ENCODE data around the gene FREM3. TPM values are rescaled to one million over a fixed set of nuclear protein-coding genes. Genes with fewer than 3 reads are reported as not detected.
A peak's percentile ranks its signal among the peaks of the same experiment; 100 is the strongest.

FREM3 gene
- total RNA-seq, result 1 to 10 TPM in 1 of 2 donors, under 1 TPM in 1; 0.12 to 2.3 TPM
- polyA plus RNA-seq, result under 1 TPM in 1 of 2 donors, not detected in 1; under 0.01 TPM
- long read RNA-seq, donor 1, full-length matches to known transcripts, result 1 of 1 reads
- long read RNA-seq, donor 1, partial matches to known transcripts, result 0 of 1 reads
- long read RNA-seq, donor 1, other reads (novel, unspliced or antisense), result 0 of 1 reads
- long read RNA-seq, donor 2, result 0 reads
- long read RNA-seq, donor 3, result 0 reads
- long read RNA-seq, donor 4, result 0 reads
- long read RNA-seq, donor 5, full-length matches to known transcripts, result 2 of 2 reads
- long read RNA-seq, donor 5, partial matches to known transcripts, result 0 of 2 reads
- long read RNA-seq, donor 5, other reads (novel, unspliced or antisense), result 0 of 2 reads

- Histone ChIP-seq H3K36me3 (ENCODE audit: control insufficient read depth in 4 of 4, insufficient read depth in 4 of 4, low read length in 4 of 4) (no peaks in the 10 kb centered on the region), H3K9ac (ENCODE audit: insufficient read depth in 1 of 2, low read length in 2 of 2) (no peak within 1 kb of the TSS)
Measured at GRCh38 chr4:143700416-143701352, at the start of gene FREM3. FREM3 (minus strand) TSS chr4:143700675; CDS start chr4:143700675, 0 bp downstream.

GRCh38 chr4:143745874-143746273, 45.4 kb upstream of the FREM3 start:
- ATAC-seq (ENCODE audit: insufficient read depth, low FRiP score) (no peak), DNase-seq (no peak)
- no peaks in the 10 kb centered on the region for H3K4me1 ChIP-seq (ENCODE audit: control insufficient read depth in 5 of 5, insufficient read depth in 5 of 5, low read length in 5 of 5)
- H3K36me3 ChIP-seq (ENCODE audit: control insufficient read depth in 4 of 4, insufficient read depth in 4 of 4, low read length in 4 of 4), result no peaks in the 10 kb centered on the region
- no peak overlapping the region for H3K9ac ChIP-seq (ENCODE audit: insufficient read depth in 1 of 2, low read length in 2 of 2)
- no peaks in the 10 kb centered on the region for H3K9me3 ChIP-seq (ENCODE audit: control insufficient read depth in 4 of 4, insufficient read depth in 3 of 4, low read length in 3 of 4)
- no peak overlapping the region for H3K27ac ChIP-seq (ENCODE audit: low read depth in 1 of 2, low read length in 1 of 2)
- H3K27me3 ChIP-seq (ENCODE audit: control insufficient read depth in 3 of 3, insufficient read depth in 3 of 3, low read length in 2 of 3), result no peaks in the 10 kb centered on the region
- TF ChIP-seq CTCF (IDR thresholded peaks at IDR 0.05; ENCODE audit: control extremely low read depth, extremely low read depth), result no peak
- no peak overlapping the region for H3K4me3 ChIP-seq

More at GRCh38 chr4:143700416-143701352, at the start of gene FREM3:
- H3K9me3 ChIP-seq (ENCODE audit: control insufficient read depth in 4 of 4, insufficient read depth in 3 of 4, low read length in 3 of 4), result peaks cover 0 to 15% (median 0%) of the 10 kb centered on the region in 4 donors
- peak within 1 kb of the TSS; percentile 5 for H3K4me3 ChIP-seq
- no peak for TF ChIP-seq CTCF (IDR thresholded peaks at IDR 0.05; ENCODE audit: control extremely low read depth, extremely low read depth)
- peaks cover 9 to 26% (median 21%) of the 10 kb centered on the region in 3 donors for H3K27me3 ChIP-seq (ENCODE audit: control insufficient read depth in 3 of 3, insufficient read depth in 3 of 3, low read length in 2 of 3)
- H3K4me1 ChIP-seq (ENCODE audit: control insufficient read depth in 5 of 5, insufficient read depth in 5 of 5, low read length in 5 of 5), result peaks cover 0 to 16% (median 2%) of the 10 kb centered on the region in 5 donors
- H3K27ac ChIP-seq (ENCODE audit: low read depth in 1 of 2, low read length in 1 of 2), result no peak within 1 kb of the TSS
- 1 to 3% methylated on average over 64 of the region's 64 CpGs for WGBS, 2 donors
- DNase-seq, result peak; percentile 10 to 42 (median 34)
- peak; percentile 17 for ATAC-seq (ENCODE audit: insufficient read depth, low FRiP score)

GRCh38 chr4:143743591-143743990, 43.1 kb upstream of the FREM3 start:
- no peak for TF ChIP-seq CTCF (IDR thresholded peaks at IDR 0.05; ENCODE audit: control extremely low read depth, extremely low read depth)
- WGBS, 2 donors, result 64 to 82% methylated on average over 3 of the region's 3 CpGs
- ATAC-seq (ENCODE audit: insufficient read depth, low FRiP score), result no peak

More at GRCh38 chr4:143743591-143743990, 43.1 kb upstream of the FREM3 start:
- no peaks in the 10 kb centered on the region for H3K36me3 ChIP-seq (ENCODE audit: control insufficient read depth in 4 of 4, insufficient read depth in 4 of 4, low read length in 4 of 4)
- no peak overlapping the region for H3K4me3 ChIP-seq
- no peak for DNase-seq
- no peaks in the 10 kb centered on the region for H3K9me3 ChIP-seq (ENCODE audit: control insufficient read depth in 4 of 4, insufficient read depth in 3 of 4, low read length in 3 of 4)
- no peak overlapping the region for H3K9ac ChIP-seq (ENCODE audit: insufficient read depth in 1 of 2, low read length in 2 of 2)
- no peaks in the 10 kb centered on the region for H3K27me3 ChIP-seq (ENCODE audit: control insufficient read depth in 3 of 3, insufficient read depth in 3 of 3, low read length in 2 of 3)
- no peaks in the 10 kb centered on the region for H3K4me1 ChIP-seq (ENCODE audit: control insufficient read depth in 5 of 5, insufficient read depth in 5 of 5, low read length in 5 of 5)
- H3K27ac ChIP-seq (ENCODE audit: low read depth in 1 of 2, low read length in 1 of 2), result no peak overlapping the region
